H1 (cell line): Measurements from ENCODE around the gene CD164L2. TPM values are rescaled to one million over a fixed set of nuclear protein-coding genes. Genes with fewer than 3 reads are reported as not detected.

Experiments used
- CTCF ChIA-PET: fragments of 300-600 bp; sonication (Branson Sonifier 250); formaldehyde crosslinking; loops from one replicate; lab custom pipeline; 2021; ENCODE audit not compliant: partially characterized antibody; lab: Charles Lee
- POLR2A ChIA-PET: fragments of 300-600 bp; sonication (Branson Sonifier 250); formaldehyde crosslinking; loops from one replicate; lab custom pipeline; 2021; ENCODE audit warnings: inconsistent platforms; ENCODE audit not compliant: partially characterized antibody; lab: Charles Lee
- DNase-seq, 2 experiments: peaks; one replicate each; pipeline versions ENCODE4 v3.0.0 to v3.0.0-alpha.2; 2010 to 2022; ENCODE audit warnings: low spot score in 2 of 2, low read depth in 1 of 2, mixed read lengths in 1 of 2
- FAIRE-seq: peaks from 2 replicates; lab custom pipeline; 2011; peaks lifted over from hg19 to GRCh38; lab: Jason Lieb, UNC
- H2AFZ ChIP-seq: 2 replicates; pipeline ENCODE4 v1.8.1; 2012; ENCODE audit warnings: low read length, inconsistent platforms
- H2AK5ac ChIP-seq: 2 replicates; pipeline ENCODE4 v1.6.1; 2013; ENCODE audit warnings: low read depth, low read length
- H2BK120ac ChIP-seq: replicated peaks from 2 replicates; pipeline ENCODE3; 2013; ENCODE audit warnings: low read depth, low read length, inconsistent platforms
- H2BK12ac ChIP-seq: 2 replicates; pipeline ENCODE4 v1.6.1; 2013; ENCODE audit warnings: low read depth, low read length
- H2BK15ac ChIP-seq: 2 replicates; pipeline ENCODE4 v1.6.1; 2013; ENCODE audit warnings: low read length
- H2BK20ac ChIP-seq: 2 replicates; pipeline ENCODE4 v1.6.1; 2013; ENCODE audit warnings: low read length
- H2BK5ac ChIP-seq: 2 replicates; pipeline ENCODE4 v1.6.1; 2013; ENCODE audit warnings: low read depth, low read length
- H3K14ac ChIP-seq: 2 replicates; pipeline ENCODE4 v1.6.1; 2013; ENCODE audit warnings: inconsistent platforms; ENCODE audit not compliant: insufficient read length
- H3K18ac ChIP-seq: 2 replicates; pipeline ENCODE4 v1.6.1; 2013; ENCODE audit warnings: low read length; ENCODE audit errors: extremely low read depth
- H3K23ac ChIP-seq: 2 replicates; pipeline ENCODE4 v1.6.1; 2013; ENCODE audit warnings: inconsistent platforms; ENCODE audit not compliant: insufficient read length
- H3K23me2 ChIP-seq: 2 replicates; pipeline ENCODE4 v1.6.1; 2013; ENCODE audit warnings: low read depth, low read length
- H3K27ac ChIP-seq: 2 replicates; pipeline ENCODE4 v1.6.1; 2011; ENCODE audit warnings: low read depth, low read length, inconsistent platforms
- H3K27me3 ChIP-seq, 4 experiments: replicated peaks in 1 of 4; 1 replicate in 1 of 4; 2 replicates in 3 of 4; pipeline versions ENCODE4 v1.6.1 to v1.8.1; 2011 to 2013; ENCODE audit warnings: low read length in 3 of 4, mild to moderate bottlenecking in 3 of 4, inconsistent platforms in 2 of 4, mixed read lengths in 2 of 4, moderate library complexity in 1 of 4; ENCODE audit not compliant: control insufficient read depth in 3 of 4, insufficient read depth in 3 of 4; ENCODE audit errors: extremely low read depth in 1 of 4
- H3K36me3 ChIP-seq, 4 experiments: 2 replicates each; pipeline versions ENCODE4 v1.6.1 to v1.8.1; 2011 to 2013; ENCODE audit warnings: mild to moderate bottlenecking in 4 of 4, low read length in 3 of 4, moderate library complexity in 2 of 4, control low read depth in 1 of 4, inconsistent platforms in 1 of 4; ENCODE audit not compliant: insufficient read depth in 4 of 4, control insufficient read depth in 2 of 4
- H3K4ac ChIP-seq: replicated peaks from 2 replicates; pipeline ENCODE3; 2013; ENCODE audit warnings: low read length, low read depth, mixed read lengths, inconsistent platforms; ENCODE audit not compliant: insufficient read length
- H3K4me1 ChIP-seq, 4 experiments: replicated peaks in 1 of 4; 1 replicate in 1 of 4; 2 replicates in 3 of 4; pipeline versions ENCODE4 v1.6.1 to v1.8.1; 2011 to 2013; ENCODE audit warnings: low read length in 3 of 4, inconsistent platforms in 2 of 4, mixed read lengths in 1 of 4; ENCODE audit not compliant: insufficient read depth in 4 of 4, control insufficient read depth in 3 of 4
- H3K4me2 ChIP-seq, 2 experiments: 2 replicates each; pipeline versions ENCODE4 v1.6.1 to v1.8.1; 2011 to 2013; ENCODE audit warnings: low read depth in 2 of 2, low read length in 2 of 2, control low read depth in 1 of 2, inconsistent platforms in 1 of 2, mild to moderate bottlenecking in 1 of 2; ENCODE audit not compliant: insufficient read depth in 1 of 2
- H3K4me3 ChIP-seq, 4 experiments: fragments of 200-600, 300-600 bp in 1 of 4; sonication (generic), shearing (Covaris generic), sonication (Bioruptor Twin) in 1 of 4; 2 replicates each; pipeline versions ENCODE4 v1.5.1 to v1.8.1; 2011 to 2016; ENCODE audit warnings: low read length in 4 of 4, low read depth in 3 of 4, control low read depth in 2 of 4, inconsistent platforms in 2 of 4, mild to moderate bottlenecking in 2 of 4, mixed read lengths in 1 of 4, moderate library complexity in 1 of 4; ENCODE audit not compliant: insufficient read depth in 2 of 4; ENCODE audit errors: extremely low read depth in 1 of 4
- H3K56ac ChIP-seq: replicated peaks from 2 replicates; pipeline ENCODE3; 2013; ENCODE audit warnings: low read depth, mild to moderate bottlenecking, mixed read lengths, low read length, inconsistent platforms; ENCODE audit not compliant: insufficient read length
- H3K79me1 ChIP-seq: 2 replicates; pipeline ENCODE4 v1.6.1; 2013; ENCODE audit warnings: low read depth, low read length, control low read depth
- H3K79me2 ChIP-seq, 2 experiments: 2 replicates each; pipeline versions ENCODE4 v1.6.1 to v1.8.1; 2012 to 2013; ENCODE audit warnings: low read length in 2 of 2, mild to moderate bottlenecking in 2 of 2, inconsistent platforms in 1 of 2; ENCODE audit not compliant: insufficient read depth in 2 of 2, control insufficient read depth in 1 of 2
- H3K9ac ChIP-seq, 4 experiments: replicated peaks in 1 of 4; 1 replicate in 1 of 4; 2 replicates in 3 of 4; pipeline versions ENCODE4 v1.6.1 to v1.8.1; 2011 to 2013; ENCODE audit warnings: low read depth in 3 of 4, low read length in 3 of 4, control low read depth in 2 of 4, mild to moderate bottlenecking in 2 of 4, moderate library complexity in 2 of 4, inconsistent platforms in 1 of 4; ENCODE audit errors: extremely low read depth in 1 of 4
- H3K9me3 ChIP-seq, 2 experiments: 2 replicates each; pipeline versions ENCODE4 v1.6.1 to v1.8.1; 2012 to 2013; ENCODE audit warnings: mild to moderate bottlenecking in 2 of 2, moderate library complexity in 2 of 2, control low read depth in 1 of 2, inconsistent platforms in 1 of 2, low read depth in 1 of 2, low read length in 1 of 2, mixed read lengths in 1 of 2; ENCODE audit not compliant: insufficient read depth in 2 of 2
- H4K20me1 ChIP-seq, 2 experiments: replicated peaks in 1 of 2; 2 replicates each; pipeline versions ENCODE3 to v1.8.1; 2011 to 2013; ENCODE audit warnings: inconsistent platforms in 2 of 2, low read length in 2 of 2, mild to moderate bottlenecking in 1 of 2; ENCODE audit not compliant: insufficient read depth in 2 of 2, control insufficient read depth in 1 of 2
- H4K5ac ChIP-seq: 2 replicates; pipeline ENCODE4 v1.6.1; 2013; ENCODE audit warnings: low read length, low read depth, mixed read lengths, inconsistent platforms; ENCODE audit not compliant: insufficient read length
- H4K8ac ChIP-seq: 2 replicates; pipeline ENCODE4 v1.8.0; 2013; ENCODE audit warnings: mild to moderate bottlenecking, moderate library complexity, low read length, inconsistent platforms; ENCODE audit not compliant: insufficient read depth; ENCODE audit errors: extremely low read depth
- H4K91ac ChIP-seq: replicated peaks from 2 replicates; pipeline ENCODE3; 2013; ENCODE audit warnings: low read length, mixed read lengths, inconsistent platforms; ENCODE audit not compliant: insufficient read length
- ASH2L ChIP-seq: fragments of 200-600, 300-600 bp; sonication (generic); IDR thresholded peaks from one replicate; pipeline ENCODE4 v1.7.1; 2017; ENCODE audit warnings: low read length
- MAFK ChIP-seq: IDR thresholded peaks from 2 replicates; pipeline ENCODE4 v1.6.1; 2012; ENCODE audit warnings: low read depth, mild to moderate bottlenecking, improper control_type of control experiment, low read length
- TAF1 ChIP-seq: IDR thresholded peaks from 2 replicates; pipeline ENCODE4 v1.6.1; 2011; ENCODE audit warnings: mild to moderate bottlenecking, low read depth, low read length
- TBP ChIP-seq: IDR thresholded peaks from 2 replicates; pipeline ENCODE4 v1.6.1; 2011; ENCODE audit warnings: low read depth, low read length, improper control_type of control experiment
- YY1 ChIP-seq: IDR thresholded peaks from 2 replicates; pipeline ENCODE4 v1.6.1; 2011; ENCODE audit warnings: low read depth, mild to moderate bottlenecking, low read length
- WGBS, 2 experiments: shearing (Covaris generic) in 1 of 2; methylation state at CpG; one replicate each; pipeline versions ENCODE4 v1.1.6 to v1.1.7; 2013 to 2015; ENCODE audit warnings: low lambda C conversion rate in 2 of 2, mixed read lengths in 2 of 2, inconsistent platforms in 1 of 2, low coverage in 1 of 2, missing lambda C conversion rate in 1 of 2; ENCODE audit not compliant: insufficient replicate concordance in 2 of 2, insufficient coverage in 1 of 2, insufficient read length in 1 of 2; ENCODE audit errors: extremely low coverage in 1 of 2, missing lambda C conversion rate in 1 of 2; 5-methylcytosine and 5-hydroxymethylcytosine counted together
- polyA plus RNA-seq, 7 experiments: library from polyadenylated mRNA; depleted of rRNA in 3 of 7; stranded (reverse) in 5 of 7; unstranded in 2 of 7; fragments of >200 nt in 5 of 7; fragments of 200-250 nt in 2 of 7; gene quantifications; 1 replicate in 5 of 7; 2 replicates in 1 of 7; 4 replicates in 1 of 7; pipeline versions ENCODE4 v1.2.1 to v1.2.3, GENCODE V29; 2011 to 2013; ENCODE audit warnings: missing spikeins in 2 of 7, mixed read lengths in 2 of 7
- total RNA-seq: library from RNA; stranded (reverse); fragmentation: NEBNext Ultra II Directional; extraction: Animal tissue kit (Norgen Biotek cat#: 25700); gene quantifications from 2 replicates; pipeline ENCODE4 v1.2.1, GENCODE V29; 2021

The CD164L2 gene
- total and polyA plus RNA-seq, 2 of the 8 experiments (the other 6 are each of a cell fraction or from before 2014, with no cell fraction given): 3.3 TPM

DNA sequence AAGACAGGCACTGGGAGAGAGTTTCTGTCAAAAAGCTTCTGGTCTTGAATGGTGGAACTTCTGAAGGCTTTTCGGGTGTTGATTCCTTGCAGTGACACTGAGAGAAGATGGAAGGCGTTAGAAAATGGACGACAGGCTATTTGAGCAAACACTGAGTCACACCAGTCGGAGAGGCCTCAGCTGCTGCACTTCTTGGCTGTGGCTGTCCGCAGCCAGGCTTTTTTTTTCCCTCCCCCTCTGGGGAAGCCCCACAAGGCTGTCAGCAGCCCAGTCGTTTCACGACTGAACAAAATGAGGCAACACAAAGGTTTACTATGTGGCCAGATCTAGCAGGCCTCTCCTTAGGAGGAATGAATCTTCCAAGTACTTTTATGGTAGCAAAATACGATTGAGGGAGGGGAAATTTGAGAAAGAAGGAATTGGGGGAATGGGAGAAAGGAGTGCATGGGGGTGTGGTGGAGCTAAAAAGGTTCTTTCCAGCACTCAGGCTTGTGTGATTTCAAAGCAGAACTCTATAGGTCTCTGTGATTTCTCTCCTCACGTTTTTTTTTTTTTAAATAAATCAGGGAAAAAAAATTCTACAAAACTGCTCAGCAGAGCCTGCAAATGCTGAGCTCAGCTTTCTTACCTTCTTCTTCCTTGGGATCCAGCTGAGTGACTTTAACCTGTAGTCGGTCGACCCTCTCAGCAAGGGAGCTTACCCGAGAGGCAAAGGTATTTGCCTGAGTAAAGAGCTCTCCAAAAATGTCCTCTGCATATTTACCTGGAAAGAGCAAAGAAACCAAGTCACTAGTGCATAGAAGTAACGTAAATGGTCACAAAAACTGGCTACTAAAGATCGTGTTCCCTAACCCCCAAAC is 35.4 kb upstream of the CD164L2 start:
- H2AK5ac ChIP-seq: no peak overlapping the region
- peak overlapping the region; percentile 35 to 47; a peak in 2 of 4 replicates for H3K4me2 ChIP-seq
- H2BK20ac ChIP-seq: no peak overlapping the region
- H3K18ac ChIP-seq: no peak overlapping the region
- 0 out of 7 replicates have a peak overlapping the region, but pooled peaks of 1 of the 4 experiments have one; percentile 9 for H3K9ac ChIP-seq
- H4K8ac ChIP-seq: no peak overlapping the region
- H4K20me1 ChIP-seq: no peaks in the 10 kb centered on the region
- CTCF ChIA-PET: interaction anchor here (0.7 to 37.8 kb wide), 13 partner anchors 17 to 197 kb away, joined by 3 to 863 read pairs (median 5); no protein-coding TSS in a partner anchor
- H3K79me1 ChIP-seq: no peaks in the 10 kb centered on the region; the same call in 1 of the 2 replicates
- TF ChIP-seq YY1 (peak; percentile 32; the same call in 1 of the 2 replicates), MAFK (peak; percentile 90), TAF1 (no peak), TBP (no peak; the same call in 1 of the 2 replicates), ASH2L (peak; percentile 19)
- H2BK120ac ChIP-seq: no peak overlapping the region
- no peak overlapping the region for H3K4ac ChIP-seq
- POLR2A ChIA-PET: interaction anchor here (0.6 to 1.3 kb wide), 7 partner anchors 8 to 185 kb away, joined by 3 to 5 read pairs (median 3); partner anchors contain the start of genes AHDC1 and WASF2
- no peak for DNase-seq
- H3K9me3 ChIP-seq: no peaks in the 10 kb centered on the region
- peak overlapping the region; percentile 59 for H3K27ac ChIP-seq
- 0 out of 4 replicates have a peak, but pooled peaks cover 0 to 5% of the 10 kb centered on the region in 2 experiments for H3K79me2 ChIP-seq
- H3K23me2 ChIP-seq: no peaks in the 10 kb centered on the region
- H2BK5ac ChIP-seq: no peak overlapping the region
- H3K27me3 ChIP-seq: no peaks in the 10 kb centered on the region
- peak overlapping the region; percentile 2 for H4K5ac ChIP-seq
- no peak overlapping the region for H3K56ac ChIP-seq
- peaks cover 5 to 12% (median 9%) of the 10 kb centered on the region in 4 experiments; a peak in 6 of 7 replicates for H3K4me1 ChIP-seq
- no peak overlapping the region for H2BK15ac ChIP-seq
- H3K23ac ChIP-seq: no peak overlapping the region
- no peak overlapping the region for H2BK12ac ChIP-seq
- peak overlapping the region in 1 of 4 experiments; percentile 24; a peak in 1 of 8 replicates for H3K4me3 ChIP-seq
- H3K14ac ChIP-seq: no peak overlapping the region
- WGBS, 2 experiments: 47 to 100% methylated on average over 1 to 14 of the region's 14 CpGs
- no peak overlapping the region for H2AFZ ChIP-seq
- peak overlapping the region; percentile 18 for H4K91ac ChIP-seq
- FAIRE-seq: no peak
- H3K36me3 ChIP-seq: peaks cover 18 to 35% (median 28%) of the 10 kb centered on the region in 4 experiments
